Measurements from ENCODE around the gene SLC7A8.
"Not testable (repeated sequence)": the region's sequence is repeated elsewhere in the genome, so short reads cannot be mapped to it uniquely, and the experiment has no call there.

SLC7A8 gene

DNA sequence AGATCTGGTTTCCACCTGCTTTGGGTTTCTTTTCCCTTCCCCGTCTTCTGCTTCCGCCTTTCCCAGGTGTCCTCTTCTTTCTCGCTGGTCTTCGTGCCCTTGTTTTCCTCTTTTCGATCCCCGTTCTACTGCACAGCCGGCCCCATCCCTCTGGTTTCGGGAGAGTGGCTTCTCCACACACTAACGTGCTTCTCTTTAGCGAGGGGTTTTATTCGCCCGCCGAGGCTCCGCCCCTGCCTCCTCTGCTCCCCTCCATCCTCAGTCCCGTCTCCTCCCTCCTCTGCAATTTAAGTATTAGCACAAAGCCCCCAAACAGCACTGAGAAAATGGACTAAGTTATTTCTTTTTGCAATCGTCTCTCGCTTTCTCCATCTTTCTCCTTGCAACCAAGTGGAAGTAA is at the start of gene SLC7A8:
TSS of gene SLC7A8 (minus strand) at position 182 of the 400 bp plus-strand sequence. CDS start 746 bp downstream, outside the sequence.
- no peak for DNase-seq (ENCODE audit: insufficient read length, low spot score)
- FAIRE-seq = no peak

- FAIRE-seq = not testable (repeated sequence)
Measured at GRCh38 chr14:23232241-23232808, 48.9 kb upstream of the SLC7A8 start.

DNA sequence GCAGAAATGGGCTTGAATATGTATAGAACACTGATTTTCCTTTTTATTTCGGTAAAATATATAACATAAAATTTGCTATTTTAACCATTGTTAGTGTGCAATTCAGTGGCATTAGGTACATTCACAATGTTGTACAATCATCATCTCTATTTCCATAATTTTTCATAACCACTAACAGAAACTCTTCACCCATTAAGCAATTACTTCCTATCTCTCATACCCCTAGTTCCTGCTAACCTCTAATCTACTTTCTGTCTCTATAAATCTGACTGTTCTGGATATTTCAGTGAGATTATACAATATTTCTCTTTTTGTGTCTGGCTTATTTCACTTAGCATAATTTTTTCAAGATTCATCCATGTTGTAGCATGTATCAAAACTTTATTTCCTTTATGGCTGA is 45.4 kb upstream of the SLC7A8 start:
- no peak for FAIRE-seq
- no peak for DNase-seq (ENCODE audit: insufficient read length, low spot score)

More at GRCh38 chr14:23232241-23232808, 48.9 kb upstream of the SLC7A8 start:
- DNase-seq (ENCODE audit: insufficient read length, low spot score) = not testable (repeated sequence)

GRCh38 chr14:23227566-23227965 is 44.1 kb upstream of the SLC7A8 start:
- DNase-seq (ENCODE audit: insufficient read length, low spot score) = no peak
- no peak for FAIRE-seq

- FAIRE-seq; DNase-seq (ENCODE audit: insufficient read length, low spot score): not testable (repeated sequence)
Measured at GRCh38 chr14:23224958-23225357, 41.5 kb upstream of the SLC7A8 start.

- FAIRE-seq = no peak
Measured at GRCh38 chr14:23219075-23219474, 35.6 kb upstream of the SLC7A8 start.

DNA sequence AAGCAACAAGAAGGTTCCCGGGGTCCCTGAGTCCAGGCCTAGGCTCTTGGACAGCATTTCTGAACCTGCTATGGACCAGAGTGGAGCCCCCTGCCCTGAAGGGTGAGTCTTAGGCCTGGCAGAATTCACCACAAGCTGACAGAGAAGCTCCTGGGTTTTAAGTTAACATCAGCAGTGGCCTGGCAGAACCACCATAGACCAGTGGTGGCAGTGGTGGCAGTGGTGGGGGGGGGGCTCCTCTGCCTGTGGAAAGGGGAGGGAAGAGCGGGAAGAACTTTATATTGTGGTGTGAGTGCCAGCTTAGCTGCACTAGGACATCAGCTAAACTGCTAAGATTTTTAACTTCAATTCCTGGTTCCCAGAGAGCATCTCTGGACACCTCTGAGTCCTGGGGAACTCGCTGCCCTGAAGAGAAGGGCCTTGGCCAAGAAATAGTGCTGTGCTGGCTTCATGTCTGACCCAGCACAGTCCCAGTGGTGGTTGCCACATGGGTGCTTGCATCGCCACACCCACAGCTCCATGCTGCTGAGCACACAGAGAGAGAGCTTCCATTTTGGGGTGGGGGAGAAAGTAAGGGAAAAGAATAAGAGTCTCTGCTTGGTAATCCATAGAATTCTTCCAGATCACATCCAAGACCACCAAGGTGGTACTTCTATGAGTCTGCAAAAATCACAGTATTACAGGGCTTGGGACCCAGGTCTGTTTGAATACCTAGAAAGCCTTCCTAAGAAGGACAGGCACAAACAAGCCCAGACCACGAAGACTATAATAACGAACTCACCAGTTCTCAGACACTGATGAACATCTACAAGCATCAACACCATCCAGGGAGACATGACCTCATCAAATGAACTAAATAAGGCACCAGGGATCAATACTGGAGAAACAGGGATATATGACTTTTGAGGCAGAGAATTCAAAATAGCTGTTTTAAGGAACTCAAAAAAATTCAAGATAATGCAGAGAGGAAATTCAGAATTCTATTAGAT is 33.9 kb upstream of the SLC7A8 start:
- FAIRE-seq (no peak), DNase-seq (ENCODE audit: insufficient read length, low spot score) (no peak)

More at GRCh38 chr14:23219075-23219474, 35.6 kb upstream of the SLC7A8 start:
- DNase-seq (ENCODE audit: insufficient read length, low spot score) = no peak

DNA sequence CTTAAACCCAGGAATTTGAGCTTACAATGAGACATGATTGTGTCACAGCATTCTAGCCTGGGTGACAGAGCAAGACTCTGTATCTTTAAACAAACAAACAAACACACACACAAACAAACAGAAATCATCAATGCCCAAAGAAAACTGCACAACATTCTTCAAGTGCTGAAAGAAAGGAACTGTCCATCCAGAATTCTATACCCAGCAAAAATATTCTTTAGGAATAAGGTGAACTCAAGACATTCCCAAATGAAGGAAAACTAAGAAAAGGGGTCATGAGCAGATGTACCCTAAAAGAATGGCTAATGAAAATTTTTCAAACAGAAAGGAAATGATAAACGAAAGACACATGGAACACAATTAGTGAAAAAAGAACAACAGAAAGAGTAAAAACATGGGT is 32.0 kb upstream of the SLC7A8 start:
- DNase-seq (ENCODE audit: insufficient read length, low spot score) = no peak
- FAIRE-seq = no peak

DNA sequence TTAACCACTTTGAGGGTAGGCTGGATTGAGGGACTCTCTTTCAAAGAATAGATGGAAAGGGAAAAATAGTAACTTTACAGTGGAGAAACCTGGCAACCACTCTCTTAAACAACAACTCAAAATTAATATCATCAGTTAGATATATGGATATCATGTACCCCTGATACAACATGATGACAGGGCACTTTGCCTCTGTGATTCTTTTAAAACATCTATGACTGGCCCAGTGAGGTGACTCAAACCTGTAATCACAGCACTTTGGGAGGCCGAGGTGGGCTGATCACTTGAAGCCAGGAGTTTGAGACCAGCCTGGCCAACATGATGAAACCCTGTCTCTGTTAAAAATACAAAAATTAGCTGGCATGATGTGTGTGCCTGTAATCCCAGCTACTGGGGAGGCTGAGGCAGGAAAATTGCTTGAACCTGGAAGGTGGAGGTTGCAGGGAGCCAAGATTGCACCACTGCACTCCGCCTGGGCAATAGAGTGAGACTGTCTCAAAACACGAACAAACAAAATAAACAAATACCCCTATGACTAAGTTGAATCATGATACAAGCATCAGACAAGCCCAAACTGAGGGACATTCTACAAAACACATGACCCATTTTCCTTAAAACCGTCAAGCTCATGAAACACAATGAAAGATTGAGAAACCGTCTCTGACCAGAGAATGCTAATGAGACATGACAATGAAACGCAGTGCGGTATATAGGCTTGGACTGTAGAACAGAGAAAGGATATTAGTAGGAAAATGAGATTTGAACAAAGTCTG is 26.4 kb upstream of the SLC7A8 start:
- FAIRE-seq (no peak), DNase-seq (ENCODE audit: insufficient read length, low spot score) (no peak)

DNA sequence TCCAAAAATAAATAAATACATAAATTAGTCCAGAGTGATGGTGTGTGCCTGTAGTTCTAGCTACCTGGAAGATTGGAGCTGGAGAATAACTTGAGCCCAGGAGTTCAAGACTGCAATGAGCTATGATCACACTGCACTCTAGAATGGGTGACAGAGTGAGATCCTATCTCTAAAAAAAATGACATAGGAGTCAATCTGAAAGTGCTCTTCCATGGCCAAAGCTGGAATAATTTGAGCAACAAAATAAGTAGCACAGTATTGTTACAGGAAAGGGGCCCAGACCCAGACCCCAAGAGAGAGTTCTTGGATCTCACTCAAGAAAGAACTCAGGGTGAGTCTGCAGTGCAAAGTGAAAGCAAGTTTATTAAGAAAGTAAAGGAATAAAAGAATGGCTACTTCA is 24.9 kb upstream of the SLC7A8 start:
- DNase-seq (ENCODE audit: insufficient read length, low spot score) = no peak
- no peak for FAIRE-seq

GRCh38 chr14:23207146-23207540 is 23.7 kb upstream of the SLC7A8 start:
- FAIRE-seq (no peak), DNase-seq (ENCODE audit: insufficient read length, low spot score) (no peak)

DNA sequence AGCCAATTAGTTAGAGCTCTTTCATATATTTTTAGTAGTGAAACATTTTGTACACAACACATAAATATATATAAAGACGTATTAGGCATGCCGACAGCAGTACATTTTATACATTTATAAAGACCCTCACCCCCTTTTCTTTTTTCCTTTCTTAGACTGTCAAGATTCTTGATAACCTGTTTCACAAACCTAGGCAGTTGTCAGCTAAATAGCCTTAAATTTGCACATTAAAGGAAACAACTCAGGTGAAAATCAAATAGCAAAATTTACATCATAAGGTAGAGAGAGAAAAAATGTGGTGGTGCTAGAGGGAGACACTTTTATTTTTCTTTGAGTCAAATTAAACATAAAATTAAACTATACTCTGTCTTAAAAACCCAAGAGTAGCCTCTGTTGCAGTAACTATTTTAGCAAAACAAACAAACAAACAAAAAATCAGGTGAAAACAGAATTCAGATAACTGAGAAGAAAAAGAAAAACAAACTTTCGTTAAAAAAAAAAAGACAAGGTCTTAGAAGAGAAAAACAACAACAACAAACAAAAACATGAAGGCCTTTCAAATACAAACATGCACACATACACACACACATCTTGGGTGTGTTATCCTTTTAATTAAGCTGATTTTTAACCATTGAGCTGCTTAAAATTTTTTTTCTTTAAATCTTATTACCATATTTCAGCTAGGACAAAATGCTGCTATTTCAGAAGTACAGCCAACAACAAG is 23.1 kb upstream of the SLC7A8 start:
- DNase-seq (ENCODE audit: insufficient read length, low spot score) = no peak
- no peak for FAIRE-seq

- DNase-seq (ENCODE audit: insufficient read length, low spot score) (no peak), FAIRE-seq (no peak)
Measured at GRCh38 chr14:23202001-23202400, 18.5 kb upstream of the SLC7A8 start.

DNA sequence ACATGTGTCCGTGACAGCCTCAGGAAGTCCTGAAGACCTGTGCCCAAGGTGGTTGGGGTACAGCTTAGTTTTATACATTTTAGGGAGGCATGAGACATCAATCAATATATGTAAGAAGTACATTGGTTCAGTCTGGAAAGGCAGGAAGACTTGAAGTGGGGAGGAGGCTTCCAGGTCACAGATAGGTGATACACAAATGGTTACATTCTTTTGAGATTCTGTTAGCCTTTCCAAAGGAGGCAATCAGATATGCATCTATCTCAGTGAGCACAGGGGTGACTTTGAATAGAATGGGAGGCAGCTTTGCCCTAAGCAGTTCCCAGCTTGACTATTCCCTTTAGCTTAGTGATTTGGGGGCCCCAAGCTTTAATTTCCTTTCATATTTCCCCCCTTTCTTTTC is 15.7 kb upstream of the SLC7A8 start:
- FAIRE-seq; DNase-seq (ENCODE audit: insufficient read length, low spot score): not testable (repeated sequence)

DNA sequence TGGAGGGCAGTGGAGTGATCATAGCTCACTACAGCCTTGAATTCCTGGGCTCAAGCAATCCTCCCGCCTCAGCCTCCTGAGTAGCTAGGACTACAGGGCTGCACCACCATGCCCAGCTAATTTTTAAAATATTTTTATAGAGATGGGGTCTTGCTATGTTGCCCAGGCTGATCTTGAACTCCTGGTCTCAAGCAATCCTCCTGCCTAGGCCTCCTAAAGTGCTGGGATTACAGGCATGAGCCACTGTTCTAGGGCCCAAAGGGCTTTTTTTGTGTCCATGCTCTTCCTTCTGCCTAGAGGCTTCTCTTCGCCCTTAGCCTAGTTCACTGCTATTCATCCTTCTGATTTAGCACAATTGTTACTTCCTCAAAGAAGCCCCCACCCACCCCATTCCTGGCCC is 13.0 kb upstream of the SLC7A8 start:
- not testable (repeated sequence) for FAIRE-seq; DNase-seq (ENCODE audit: insufficient read length, low spot score)

- FAIRE-seq (no peak), DNase-seq (ENCODE audit: insufficient read length, low spot score) (no peak)
Measured at GRCh38 chr14:23195552-23196101, 12.2 kb upstream of the SLC7A8 start.

DNA sequence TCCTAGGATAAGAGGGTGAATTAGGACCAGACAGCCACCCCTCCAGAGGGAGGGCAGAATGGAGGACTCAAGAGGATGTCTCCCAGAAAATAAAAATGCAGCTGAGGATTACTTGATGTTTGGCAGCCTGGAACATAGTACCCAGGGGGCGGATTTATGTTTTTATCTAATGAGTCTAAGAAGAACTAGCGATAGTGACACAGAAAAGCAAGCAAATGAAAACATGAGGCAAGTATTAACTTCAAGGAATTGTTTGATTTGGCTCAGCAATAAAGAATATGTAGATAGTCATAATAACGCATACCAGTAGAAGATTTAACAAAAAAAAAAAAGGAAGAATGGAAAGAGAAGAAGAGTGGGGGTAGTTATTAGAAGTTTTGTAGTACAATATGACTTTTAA is 10.0 kb upstream of the SLC7A8 start:
- DNase-seq (ENCODE audit: insufficient read length, low spot score) (no peak), FAIRE-seq (no peak)

- no peak for FAIRE-seq
- DNase-seq (ENCODE audit: insufficient read length, low spot score) = no peak
Measured at GRCh38 chr14:23187925-23188324, 4.5 kb upstream of the SLC7A8 start.

DNA sequence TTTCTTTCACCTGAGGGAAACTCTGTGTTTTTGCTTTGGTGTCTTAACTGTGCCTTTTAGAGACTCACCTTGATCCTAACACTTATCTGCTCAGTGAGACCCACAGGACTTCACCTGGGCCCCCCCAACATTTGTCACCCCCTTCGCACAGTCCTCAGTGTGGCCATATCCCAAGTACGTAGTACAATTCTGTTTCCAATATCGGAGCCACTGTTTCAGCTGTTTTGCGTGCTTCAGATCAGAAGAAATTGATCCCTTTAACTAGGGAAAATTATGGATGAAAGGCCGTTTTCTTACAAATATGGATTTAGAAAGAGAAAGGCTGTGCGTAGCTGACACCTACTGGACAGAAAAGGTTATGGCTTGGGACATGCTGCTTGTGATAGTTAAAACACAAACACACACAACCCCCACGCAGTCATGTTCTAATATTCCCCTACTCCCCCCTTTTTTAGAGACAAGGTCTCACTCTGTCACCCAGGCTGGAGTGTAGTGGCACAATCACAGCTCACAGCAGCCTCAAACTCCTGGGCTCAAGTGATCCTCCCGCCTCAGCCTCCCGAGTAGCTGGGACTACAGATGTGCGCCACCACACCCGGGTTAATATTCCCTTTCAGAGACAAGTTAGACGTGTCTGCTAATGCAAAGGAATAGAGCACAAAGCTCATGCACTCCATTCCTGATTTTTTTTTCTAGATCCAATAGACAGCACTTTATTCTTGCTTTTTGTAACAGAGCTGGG is 3.6 kb upstream of the SLC7A8 start:
- peak; percentile 34 for DNase-seq (ENCODE audit: insufficient read length, low spot score)
- no peak for FAIRE-seq
